ENCODE results near the gene DDIAS.
"Not testable (repeated sequence)": the region's sequence is repeated elsewhere in the genome, so short reads cannot be mapped to it uniquely, and the experiment has no call there.

Gene DDIAS

DNA sequence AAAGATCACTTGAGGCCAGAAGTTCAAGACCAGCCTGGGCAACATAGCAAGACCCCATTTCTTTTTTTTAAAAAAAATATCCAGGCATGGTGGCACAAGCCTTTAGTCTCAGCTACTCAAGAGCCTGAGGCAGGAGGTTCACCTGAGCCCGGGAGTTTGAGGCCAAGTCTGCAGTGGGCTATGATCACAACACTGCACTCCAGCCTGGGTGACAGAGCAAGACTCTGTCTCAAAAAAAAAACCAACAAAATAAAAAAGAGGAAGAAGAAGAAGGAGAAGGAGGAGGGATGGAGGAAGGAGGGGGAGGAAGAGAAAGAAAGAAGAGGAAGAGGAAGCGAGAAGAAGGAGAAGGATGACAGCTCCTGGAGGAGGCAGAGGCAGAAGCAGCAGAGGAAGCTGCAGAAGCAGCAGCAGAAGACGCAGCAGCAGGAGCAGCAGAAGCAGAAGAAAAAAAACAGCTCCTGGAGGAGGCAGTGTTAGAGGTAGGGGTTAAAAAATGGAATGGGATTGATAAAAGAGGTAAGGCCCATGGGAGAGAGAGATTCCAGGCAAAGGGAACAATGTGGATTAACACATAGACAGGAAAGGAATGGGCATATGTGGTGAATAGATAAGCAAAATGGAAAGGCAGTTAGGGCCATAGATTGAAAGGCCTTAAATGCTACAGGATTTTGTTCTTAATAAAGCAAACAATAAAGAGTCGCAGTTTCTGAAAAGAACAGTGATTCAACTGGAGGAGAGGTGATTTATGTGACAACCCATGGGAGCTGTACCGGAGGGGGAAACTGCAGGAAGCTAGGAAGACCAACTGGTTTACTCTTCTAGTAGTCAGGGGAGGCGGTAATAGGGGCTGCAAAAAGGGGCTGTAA lies 12.2 kb upstream of the DDIAS start:
- DNase-seq, result no peak

DNA sequence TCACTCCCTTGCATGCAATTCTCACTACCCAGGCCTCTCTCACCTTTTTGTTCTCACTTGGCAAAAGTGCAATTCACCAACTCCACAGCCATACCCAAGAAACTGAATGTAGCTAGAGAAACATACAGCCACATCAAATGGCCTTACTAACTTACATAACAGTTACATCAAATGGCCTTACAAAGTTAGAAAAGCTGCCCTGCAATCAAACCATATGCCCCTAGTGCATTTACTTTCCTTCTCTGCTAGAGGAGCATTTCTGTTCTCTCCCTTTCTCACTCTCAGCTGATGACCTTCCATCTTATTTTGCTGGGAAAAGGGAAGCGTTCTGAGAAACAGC lies 11.6 kb upstream of the DDIAS start:
- no peak for DNase-seq

DNA sequence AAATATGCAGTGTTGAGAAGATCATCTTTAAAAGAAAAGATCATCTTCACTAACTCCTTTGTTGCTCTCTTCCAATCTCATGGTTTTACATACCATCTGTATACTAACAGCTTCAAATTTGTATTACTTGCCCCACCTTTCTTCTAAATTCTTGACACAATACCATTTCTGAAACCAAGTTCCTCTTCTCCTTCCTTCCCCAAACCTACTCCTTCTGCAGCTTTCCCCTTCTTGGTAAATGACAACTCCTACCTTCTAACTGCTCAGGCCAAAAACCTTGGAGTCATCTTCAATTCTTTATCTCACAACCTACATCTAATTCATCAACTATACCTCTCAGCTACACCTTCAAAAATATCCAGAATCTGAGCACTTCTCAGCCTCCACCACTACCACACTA lies 10.6 kb upstream of the DDIAS start:
- DNase-seq, result no peak

DNA sequence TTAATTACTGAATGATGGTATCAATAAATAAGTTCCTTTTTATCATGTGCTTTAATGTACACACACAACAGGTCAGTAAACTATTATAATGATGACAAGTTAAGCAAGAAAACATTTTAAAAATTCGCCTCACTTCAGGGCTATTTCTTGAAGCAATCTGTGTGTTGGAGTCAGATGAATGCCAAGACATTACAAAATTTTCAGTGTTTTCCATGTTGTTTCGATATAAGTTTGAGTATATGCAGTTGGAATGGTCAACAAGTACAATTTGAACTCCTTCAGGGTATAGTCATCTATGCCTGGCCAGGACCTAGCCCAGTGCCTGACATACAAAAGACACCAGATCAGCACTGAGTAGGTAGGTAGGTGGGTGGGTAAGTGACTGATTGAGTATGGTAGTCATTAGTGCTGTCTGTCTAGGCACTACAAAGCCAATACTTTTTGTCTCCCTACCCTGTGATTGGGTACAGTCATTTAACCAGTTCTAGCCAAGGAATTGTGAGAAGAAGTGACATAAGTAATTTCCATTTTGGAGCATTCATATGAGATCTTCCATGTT lies 8.8 kb upstream of the DDIAS start:
- no peak for DNase-seq

DNA sequence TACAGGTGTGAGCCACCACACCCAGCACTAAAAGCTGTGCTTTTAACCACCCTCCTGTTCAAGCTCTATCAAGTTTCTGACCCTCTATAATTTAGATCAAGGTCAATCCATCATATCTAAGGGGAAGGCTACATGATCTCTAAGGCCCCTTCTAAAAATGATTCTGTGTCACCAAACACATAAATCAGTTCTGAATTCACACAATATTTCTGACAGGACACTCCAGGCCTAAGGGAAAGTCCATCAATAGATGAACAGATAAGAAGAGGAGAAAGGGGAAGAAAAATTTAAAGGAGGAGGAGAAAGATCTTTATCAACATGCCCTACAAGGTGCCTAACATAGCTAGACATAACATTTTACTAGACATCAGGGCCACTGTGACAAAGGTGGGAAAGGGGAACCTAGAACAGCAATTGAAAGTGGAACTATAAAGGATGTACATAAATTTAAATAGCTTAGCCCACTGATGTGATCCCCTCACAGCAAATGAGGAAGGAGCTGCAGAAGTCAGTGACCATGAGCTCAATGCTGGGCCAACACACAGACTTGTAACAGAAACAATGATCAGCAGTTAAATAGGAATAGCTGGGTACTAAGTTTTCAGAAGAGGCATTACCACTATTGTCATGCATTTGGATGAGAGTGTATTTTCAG lies 6.0 kb upstream of the DDIAS start:
- no peak for DNase-seq

DNA sequence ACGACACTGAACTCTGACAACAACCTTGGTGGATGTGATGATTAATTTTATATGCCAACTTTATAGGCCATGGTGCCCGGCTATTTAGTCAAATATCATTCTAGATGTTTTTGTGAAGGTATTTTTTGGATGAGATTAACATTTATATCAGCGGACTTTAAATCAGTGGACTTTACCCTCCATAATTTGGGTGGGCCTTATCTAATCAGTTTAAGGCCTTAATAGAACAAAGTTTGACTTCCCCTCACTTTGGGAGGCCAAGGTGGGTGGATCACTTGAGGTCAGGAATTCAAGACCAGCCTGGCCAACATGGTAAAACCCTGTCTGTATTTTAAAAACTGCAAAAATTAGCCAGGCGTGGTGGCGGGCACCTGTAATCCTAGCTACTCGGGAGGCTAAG lies 5.4 kb upstream of the DDIAS start:
- DNase-seq, result no peak

DNA sequence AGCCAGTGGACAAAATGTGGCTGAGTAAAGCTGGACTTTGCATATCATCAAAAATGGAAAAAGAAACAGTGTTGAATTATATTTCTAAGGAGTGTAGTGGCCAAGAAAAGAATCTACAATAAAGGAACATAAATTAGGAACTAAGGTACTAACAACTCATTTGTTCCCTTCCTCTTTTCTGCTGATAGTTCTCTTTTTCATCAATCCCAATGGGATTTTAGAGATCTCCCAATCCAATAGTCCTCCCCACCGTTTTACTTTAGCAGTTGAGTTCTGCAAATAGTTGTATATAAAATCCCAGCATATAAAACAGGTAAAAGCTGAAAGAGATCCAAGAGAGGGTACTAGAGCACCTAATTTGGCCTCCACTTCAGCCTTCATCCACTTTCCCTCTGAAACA lies 3.3 kb upstream of the DDIAS start:
- DNase-seq, result no peak

DNA sequence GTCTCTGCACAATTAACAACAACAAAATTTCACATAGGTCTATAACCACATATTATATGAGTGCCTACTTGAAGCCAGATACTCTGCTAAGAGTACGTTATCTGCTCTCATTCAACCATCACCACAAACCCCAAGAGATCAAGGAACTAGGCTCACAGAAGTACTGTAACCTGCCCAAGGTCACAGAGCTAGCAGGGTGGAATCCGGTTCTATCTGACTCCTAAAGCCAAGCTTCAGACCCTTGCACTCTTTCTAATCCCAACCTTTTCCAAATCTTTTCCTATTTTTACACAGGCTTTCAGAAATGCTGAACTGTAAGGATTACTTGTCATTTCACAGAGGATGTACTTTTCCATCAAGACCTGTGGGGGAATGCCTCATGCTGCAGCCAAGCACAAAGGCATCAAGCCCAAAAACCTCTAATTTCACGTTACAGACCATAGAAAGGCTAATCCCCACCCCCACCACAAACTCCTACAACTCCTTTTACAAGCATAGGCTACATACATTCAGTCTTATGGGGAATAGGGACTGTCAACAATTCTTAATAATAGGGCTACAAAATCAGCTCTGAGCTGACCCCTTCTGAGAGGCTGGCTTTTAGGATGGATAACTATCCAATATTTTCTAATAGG lies 2.2 kb upstream of the DDIAS start:
- DNase-seq, result no peak

DNA sequence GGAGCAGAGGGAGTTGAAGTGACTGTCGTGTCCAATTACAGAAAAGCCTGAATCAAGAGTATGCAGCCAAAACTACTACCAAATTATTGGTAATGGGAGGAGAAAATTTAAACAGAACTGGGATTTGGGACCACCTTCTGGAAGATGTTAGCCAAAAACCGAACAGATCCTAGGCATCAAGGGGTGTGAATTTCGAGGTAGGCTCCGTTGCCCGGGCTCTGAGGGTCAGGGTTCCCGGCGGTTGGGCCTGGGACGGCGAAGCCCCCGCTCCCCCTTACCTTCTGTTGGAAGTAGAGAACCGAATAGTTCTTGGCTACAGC lies 1.6 kb upstream of the DDIAS start:
- no peak for DNase-seq

DNA sequence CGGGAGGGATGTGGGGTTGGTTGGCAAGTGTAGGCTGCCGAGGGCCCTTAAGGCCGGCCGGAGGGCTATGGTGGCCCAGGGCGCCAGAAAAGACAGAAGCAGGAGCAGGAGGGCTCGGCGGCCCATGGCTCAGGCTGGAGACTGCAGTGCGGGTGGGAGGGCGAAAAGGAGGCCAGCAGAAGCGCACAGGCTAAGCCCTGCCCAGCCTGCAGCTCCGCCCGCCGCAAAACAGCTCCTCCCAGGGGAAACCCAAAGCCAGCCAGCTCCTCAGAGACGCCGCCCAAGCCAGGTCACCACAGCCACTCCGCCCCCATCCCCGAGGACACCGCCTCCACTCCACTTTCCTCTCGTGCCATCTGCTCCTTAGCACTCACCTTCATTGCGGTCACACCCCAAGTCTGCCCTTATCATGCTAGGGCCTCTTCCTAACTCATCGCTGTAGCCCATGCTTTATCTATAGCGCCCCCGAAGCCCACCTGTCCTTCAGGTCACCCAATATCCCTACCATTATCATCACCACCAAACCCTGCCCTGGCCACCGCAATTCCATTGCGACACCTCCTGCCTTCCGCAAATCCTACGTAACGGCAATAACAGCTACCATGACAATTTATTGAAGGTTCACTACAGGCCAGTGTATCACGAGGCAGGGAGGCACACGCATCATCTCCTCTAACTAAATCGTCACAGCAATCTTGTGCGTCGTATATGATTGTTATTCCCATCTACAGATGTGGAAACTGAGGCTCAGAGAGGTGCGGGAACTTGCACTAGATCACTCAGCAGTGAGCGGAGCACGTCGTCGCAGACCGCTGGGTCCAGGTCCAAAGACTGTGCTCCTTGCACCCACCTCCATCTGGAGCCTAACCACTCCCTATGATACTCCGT lies 1.0 kb upstream of the DDIAS start, which contains the start of gene PRCP:
TSS of gene PRCP (minus strand) at position 154 of the 888 bp plus-strand sequence. CDS start at position 126, 28 bp downstream.
- DNase-seq, result peak; percentile 87

DNA sequence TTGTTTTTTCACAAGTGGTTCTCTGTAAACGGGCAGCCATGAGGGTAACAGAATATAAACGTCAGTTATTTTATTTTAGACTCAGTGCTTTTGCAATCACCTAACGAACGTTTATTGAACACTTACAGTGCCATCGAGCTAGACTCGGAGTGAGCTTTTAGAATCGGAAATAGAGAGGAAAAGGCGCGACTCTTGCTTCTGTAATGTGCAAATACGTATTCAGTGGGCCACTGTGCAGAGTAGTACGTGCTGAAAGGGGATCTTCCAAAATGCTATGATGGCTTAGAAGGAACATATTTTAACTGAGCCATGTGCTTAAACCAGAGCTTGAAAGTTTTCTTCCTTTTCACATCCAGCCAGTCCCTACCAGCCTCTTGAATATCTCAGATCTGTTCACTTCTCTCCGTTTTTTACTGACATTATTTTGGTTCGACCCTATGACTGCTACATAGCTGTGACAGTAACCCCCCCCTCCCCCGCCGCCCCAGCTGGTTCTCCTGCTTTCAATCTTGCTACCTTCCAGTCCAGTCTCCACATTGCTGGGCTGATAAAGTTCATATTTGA lies 468 bp downstream of the DDIAS start:
- no peak for DNase-seq

DNA sequence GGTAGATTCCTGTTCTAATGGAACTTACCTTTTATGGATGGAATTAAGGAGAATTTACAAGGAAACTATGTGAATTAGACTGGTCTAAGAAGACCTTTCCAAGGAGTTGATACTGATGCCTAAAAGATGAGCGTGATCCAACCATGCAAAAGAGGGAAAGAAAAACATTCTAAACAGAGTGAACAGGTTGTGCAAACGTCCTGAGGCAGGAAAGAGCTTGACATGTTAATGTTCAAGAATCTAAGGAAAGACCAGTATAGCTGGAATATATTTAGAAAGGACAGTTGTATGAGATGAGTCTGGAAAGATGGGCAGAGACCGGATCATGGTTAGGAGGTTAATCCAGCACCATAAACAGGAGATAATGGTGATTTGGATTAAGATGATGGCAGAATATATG lies 1.3 kb downstream of the DDIAS start:
- DNase-seq, result no peak

DNA sequence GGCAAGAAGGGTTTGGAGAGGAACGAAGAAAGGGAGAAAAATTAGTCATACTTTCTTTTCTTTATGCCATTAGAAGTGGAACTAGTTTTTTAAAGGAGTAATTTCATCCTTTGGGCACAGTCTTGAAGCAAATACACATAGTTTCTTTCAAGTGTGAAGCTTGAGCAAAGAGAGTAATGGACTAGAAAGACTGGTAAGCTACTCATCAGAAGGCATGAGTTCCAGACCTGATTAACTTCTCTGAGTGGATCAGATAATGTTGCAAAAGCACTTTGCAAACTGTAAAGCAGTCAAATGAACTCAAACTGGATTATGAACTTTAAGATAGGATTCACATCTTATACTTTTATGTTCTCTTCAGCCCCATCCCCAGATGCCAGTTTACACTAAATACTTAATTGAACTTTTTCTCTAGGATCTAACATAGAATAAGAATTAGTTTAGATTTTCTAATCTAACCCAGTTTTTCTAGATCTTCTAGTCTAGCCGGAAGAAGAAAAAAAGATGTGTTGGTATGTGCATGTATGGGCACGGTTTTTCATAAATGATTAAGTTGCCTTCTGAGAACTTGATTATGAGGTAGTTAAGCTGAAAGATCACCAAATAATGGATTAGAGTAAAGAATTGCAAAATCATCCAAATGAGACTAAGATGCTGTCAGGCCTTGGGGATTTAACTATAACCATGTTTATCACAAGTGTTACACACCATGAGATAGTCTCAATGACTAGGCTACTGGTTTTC lies 2.5 kb downstream of the DDIAS start:
- no peak for DNase-seq

DNA sequence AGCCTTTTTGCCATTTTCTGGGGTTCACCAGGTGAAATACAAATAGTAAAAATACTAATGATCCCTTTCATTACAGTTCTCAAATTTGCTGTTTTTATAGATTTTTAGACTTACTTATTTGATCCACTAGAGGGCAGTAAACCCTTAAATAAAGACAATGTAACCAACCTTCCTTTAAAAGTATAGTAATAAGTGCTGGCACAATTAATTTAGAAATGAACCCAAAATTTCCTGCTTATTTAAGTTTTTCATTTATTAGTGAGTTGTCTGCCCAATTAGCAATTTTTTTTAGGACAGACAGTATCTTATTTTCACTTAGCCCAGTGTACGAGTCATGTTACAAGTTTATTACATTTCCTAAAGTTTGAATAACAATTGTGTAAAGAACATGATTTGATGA lies 4.7 kb downstream of the DDIAS start:
- DNase-seq, result no peak

DNA sequence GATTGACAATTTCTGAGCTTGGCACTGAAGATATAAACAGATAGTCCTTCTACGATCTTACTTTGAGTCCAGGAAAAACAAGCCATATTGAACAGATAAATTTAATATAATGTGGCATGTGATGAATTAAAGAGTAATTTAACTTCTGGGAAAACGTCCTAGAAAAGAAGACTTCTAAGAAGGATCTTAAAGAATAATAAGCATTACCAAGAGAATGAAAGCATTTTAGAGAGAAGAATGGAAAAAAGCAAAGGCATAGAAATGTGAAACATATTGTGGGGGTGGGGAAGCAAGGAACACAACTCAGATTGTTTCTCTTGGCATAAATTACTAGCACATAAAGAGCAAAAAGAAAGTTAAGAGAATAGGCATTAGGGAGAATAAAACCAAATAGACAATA lies 5.4 kb downstream of the DDIAS start:
- no peak for DNase-seq

DNA sequence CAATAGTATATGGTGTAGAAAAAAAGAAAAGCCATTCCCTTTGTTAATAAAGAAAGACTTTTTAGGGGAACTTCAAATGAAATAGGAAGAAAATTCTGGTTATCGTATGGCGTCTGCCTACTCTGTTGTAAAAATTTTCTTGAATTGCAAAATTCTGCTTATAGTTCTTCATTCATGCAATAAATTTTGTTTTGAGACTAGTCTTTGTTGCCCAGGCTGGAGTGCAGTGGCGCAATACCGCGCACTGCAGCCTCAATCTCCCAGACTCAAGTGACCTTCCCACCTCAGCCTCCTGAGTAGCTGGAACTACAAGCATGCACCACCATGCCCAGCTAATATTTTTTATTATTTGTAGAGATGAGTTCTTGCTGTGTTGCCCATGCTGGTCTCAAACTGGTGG lies 5.8 kb downstream of the DDIAS start:
- DNase-seq, result no peak

DNA sequence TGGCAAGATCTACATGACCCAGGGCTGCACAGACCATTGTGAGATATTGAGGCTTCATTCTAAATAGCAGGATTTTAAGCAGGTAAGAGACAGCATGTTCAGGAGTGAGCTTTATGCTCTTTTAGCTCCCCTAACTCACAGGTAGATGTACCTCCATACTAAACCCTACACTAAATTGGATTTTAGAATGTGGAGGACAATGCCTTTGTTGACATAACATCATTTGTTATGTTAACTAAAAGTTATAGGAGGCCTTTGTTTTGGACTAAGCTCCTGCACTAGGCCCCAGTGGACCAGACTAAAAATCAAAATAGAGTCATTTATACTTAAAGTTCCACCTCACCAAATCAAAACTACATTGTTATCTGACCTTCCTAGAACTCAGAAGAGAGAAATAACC lies 6.8 kb downstream of the DDIAS start:
- no peak for DNase-seq

DNA sequence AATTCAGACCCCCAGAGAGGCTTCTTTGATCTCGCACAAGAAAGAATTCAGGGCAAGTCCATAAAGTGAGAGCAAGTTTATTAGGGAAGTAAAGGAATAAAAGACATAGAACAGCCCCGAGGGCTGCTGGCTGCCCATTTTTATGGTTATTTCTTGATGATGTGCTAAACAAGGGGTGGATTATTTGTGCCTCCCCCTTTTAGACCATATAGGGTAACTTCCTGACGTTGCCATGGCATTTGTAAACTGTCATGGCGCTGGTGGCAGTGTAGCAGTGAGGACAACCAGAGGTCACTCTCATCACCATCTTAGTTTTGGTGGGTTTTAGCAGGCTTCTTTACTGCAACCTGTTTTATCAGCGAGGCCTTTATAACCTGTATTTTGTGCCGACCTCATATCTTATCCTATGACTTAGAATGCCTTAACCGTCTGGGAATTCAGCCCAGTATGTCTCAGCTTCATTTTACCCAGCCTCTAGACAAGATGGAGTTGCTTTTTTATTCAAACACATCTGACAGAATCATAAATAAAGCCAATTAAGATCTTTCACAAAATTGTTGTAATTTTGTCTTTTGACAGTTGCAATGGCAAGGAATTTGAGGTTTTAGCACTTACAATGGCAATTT lies 7.6 kb downstream of the DDIAS start:
- DNase-seq, result no peak

DNA sequence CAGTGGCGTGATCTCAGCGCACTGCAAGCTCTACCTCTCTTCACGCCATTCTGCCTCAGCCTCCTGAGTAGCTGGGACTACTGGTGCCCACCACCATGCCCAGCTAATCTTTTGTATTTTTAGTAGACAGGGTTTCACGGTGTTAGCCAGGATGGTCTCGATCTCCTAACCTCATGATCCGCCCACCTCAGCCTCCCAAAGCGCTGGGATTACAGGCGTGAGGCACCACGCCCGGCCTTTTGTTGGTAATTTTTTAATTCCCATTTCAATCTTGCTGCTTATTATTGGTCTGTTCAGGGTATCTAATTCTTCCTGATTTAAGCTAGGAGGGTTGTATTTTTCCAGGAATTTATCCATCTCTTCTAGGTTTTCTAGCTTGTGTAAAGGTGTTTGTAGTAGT lies 18.2 kb downstream of the DDIAS start:
- not testable (repeated sequence) for DNase-seq

DNA sequence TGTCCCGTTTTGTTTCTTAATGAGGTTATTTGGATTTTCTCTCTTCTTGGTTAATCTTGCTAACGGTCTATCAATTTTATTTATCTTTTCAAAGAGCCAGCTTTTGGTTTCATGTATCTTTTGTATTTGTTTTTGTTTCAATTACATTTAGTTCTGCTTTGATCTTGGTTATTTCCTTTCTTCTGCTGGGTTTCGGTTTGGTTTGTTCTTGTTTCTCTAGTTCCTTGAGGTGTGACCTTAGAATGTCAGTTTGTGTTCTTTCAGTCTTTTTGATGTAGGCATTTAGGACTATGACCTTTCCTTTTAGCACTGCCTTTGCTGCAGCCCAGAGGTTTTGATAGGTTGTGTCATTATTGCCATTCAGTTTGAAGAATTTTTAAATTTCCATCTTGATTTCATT lies 18.7 kb downstream of the DDIAS start:
- not testable (repeated sequence) for DNase-seq

Measured in right forelimb (tissue), 1 donor.